Activated naive CD8-positive, alpha-beta T cell treated with anti-CD3 and anti-CD28 coated beads, Interleukin-2, amount 50 U/mL, for 16 hours (primary cell): Measurements from ENCODE around the gene FAM118B.

Experiments used
- DNase-seq: peaks from one replicate; pipeline ENCODE4 v3.0.0-alpha.2; 2020; ENCODE audit warnings: low read depth, low spot score

FAM118B gene

GRCh38 chr11:126310200-126310991, 98.8 kb downstream of the FAM118B start:
- peak; percentile 11 for DNase-seq

DNA sequence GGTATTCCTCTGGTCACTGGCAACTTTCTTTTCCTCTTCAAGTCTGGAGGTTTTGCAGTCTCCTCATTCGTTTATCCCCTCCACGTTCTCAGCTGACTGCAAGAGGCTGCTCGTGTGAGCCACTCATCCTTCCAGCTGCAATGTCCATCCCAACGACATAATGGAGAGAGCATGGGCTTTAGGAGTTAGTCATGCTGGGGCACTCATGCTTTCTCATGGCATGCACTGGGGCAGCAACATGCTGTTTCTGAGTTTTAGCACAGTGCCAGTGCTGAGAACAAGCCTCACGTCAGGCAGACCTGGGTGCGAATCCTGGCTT, 99.4 kb downstream of the FAM118B start:
- DNase-seq: no peak

DNA sequence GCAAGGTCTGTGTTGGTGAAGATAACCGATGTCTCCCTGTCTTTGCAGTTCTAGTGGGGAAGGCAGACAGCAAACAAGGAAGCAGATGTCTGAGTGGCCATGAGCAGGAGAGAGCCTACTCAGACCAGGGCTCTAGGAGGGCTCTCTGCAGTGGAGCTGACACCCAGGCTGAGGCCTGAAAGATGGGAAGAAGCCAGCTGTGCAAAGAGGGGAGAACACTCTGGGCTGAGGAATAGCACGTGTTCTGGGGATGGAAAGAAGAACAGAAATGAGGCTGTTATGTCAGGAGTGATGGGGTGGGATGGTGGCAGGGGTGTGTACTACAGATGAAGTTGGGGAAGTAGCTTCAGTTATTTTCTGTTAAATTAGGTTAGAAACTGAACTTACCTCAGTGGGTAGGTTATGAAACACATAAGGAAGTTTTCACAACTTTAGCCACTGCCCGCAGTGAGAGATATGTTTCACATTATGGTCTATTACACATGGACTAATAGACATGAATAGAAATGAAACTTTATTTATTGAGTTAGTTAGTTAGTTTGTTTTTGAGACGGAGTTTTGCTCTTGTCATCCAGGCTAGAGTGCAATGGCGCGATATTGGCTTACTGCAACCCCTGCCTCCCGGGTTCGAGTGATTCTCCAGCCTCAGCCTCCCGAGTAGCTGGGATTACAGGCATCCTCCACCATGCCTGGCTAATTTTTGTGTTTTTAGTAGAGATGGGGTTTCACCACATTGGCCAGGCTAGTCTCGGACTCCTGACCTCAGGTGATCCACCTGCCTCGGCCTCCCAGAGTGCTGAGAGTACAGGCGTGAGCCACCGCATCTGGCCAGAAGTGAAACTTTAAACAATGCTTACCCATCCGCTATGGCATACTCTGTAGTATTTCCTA, 100.1 kb downstream of the FAM118B start:
- no peak for DNase-seq
